IPS-18c (cell line): ENCODE data around the gene TSHR.
A peak's percentile ranks its signal among the peaks of the same experiment; 100 is the strongest.
"Not testable (repeated sequence)": the region's sequence is repeated elsewhere in the genome, so short reads cannot be mapped to it uniquely, and the experiment has no call there.

ENCODE experiments used
- H3K4me3 ChIP-seq: 2 replicates; pipeline ENCODE4 v1.7.0; 2013; ENCODE audit warnings: low read depth, mild to moderate bottlenecking, low read length, moderate library complexity; ENCODE audit not compliant: insufficient read depth
- H3K9me3 ChIP-seq: one replicate; pipeline ENCODE4 v1.6.1; 2013; ENCODE audit warnings: mild to moderate bottlenecking, low read length, moderate library complexity; ENCODE audit not compliant: control insufficient read depth, insufficient read depth

The TSHR gene

GRCh38 chr14:80955416-80955941 lies at the start of gene TSHR:
Gene TSHR, plus strand, starts transcription at chr14:80955621. Its CDS starts 60 bp downstream, at chr14:80955681.
- H3K4me3 ChIP-seq: peak within 1 kb of the TSS; percentile 50
- H3K9me3 ChIP-seq: no peaks in the 10 kb centered on the region

DNA sequence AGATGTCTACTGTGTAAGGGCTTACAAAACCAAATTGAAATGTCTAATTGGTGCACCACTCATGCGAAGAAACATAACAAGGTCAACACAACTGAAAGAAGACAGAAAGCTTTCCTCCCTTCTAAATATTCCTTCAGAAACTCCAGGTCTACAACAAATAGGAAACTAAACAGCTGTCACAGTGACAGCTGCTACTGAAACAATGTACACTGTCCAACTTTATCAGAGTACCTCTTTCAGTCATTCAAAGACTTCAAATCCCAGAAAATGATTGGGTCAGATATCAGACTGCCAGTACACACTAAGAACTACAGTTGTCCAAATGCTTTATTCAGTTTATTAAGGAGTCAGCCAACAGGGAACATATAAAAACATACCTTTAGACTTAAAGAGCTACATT lies 49.1 kb upstream of the TSHR start:
- no peaks in the 10 kb centered on the region for H3K9me3 ChIP-seq
- no peak overlapping the region for H3K4me3 ChIP-seq

- Histone ChIP-seq H3K4me3 (no peak overlapping the region), H3K9me3 (no peaks in the 10 kb centered on the region)
Measured at GRCh38 chr14:80906946-80907345, 48.5 kb upstream of the TSHR start.

DNA sequence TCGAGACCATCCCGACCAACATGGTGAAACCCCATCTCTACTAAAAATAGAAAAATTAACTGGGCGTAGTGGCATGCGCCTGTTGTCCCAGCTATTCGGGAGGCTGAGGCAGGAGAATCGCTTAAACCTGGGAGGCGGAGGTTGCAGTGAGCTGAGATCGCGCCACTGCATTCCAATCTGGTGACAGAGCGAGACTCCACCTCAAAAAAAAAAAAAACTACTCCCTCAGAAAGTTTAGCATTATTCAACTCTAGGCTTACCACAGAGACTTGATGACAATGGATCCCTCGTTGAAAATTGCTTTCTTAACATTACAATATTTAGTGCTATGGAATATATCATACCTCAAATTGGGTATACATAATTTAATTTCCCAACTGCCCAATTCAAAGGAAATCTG lies 43.4 kb upstream of the TSHR start:
- H3K4me3 ChIP-seq, H3K9me3 ChIP-seq: not testable (repeated sequence)

DNA sequence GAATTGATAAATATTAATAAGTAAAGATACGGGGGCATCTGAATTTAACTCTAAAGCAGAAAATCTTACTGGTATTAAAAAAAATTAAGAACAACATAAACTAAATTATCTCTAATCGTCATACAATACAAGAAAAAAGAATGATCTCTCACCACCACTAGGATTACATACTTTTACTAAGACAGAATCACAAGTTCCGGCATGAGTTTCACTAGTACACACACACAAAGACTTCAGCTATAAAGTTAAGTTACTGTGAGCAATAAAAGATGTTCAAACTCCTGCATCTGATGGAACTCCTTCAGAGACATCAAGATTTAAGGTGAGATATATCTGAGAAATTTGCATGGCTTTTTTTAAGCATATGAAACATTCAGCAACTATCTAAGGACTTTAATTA lies 35.8 kb upstream of the TSHR start:
- no peak overlapping the region for H3K4me3 ChIP-seq
- no peaks in the 10 kb centered on the region for H3K9me3 ChIP-seq

- Histone ChIP-seq H3K4me3 (no peak overlapping the region), H3K9me3 (peaks cover 2% of the 10 kb centered on the region)
Measured at GRCh38 chr14:80923368-80923767, 32.1 kb upstream of the TSHR start.

- Histone ChIP-seq H3K4me3 (no peak overlapping the region), H3K9me3 (peaks cover 2% of the 10 kb centered on the region)
Measured at GRCh38 chr14:80924365-80925103, 30.9 kb upstream of the TSHR start.

GRCh38 chr14:80926397-80927082 lies 28.9 kb upstream of the TSHR start:
- no peak overlapping the region for H3K4me3 ChIP-seq
- H3K9me3 ChIP-seq: peaks cover 4% of the 10 kb centered on the region

GRCh38 chr14:80927083-80927989 lies 28.1 kb upstream of the TSHR start:
- Histone ChIP-seq H3K4me3 (no peak overlapping the region), H3K9me3 (peaks cover 4% of the 10 kb centered on the region)

- Histone ChIP-seq H3K9me3 (peaks cover 4% of the 10 kb centered on the region), H3K4me3 (no peak overlapping the region)
Measured at GRCh38 chr14:80930095-80930494, 25.3 kb upstream of the TSHR start.

DNA sequence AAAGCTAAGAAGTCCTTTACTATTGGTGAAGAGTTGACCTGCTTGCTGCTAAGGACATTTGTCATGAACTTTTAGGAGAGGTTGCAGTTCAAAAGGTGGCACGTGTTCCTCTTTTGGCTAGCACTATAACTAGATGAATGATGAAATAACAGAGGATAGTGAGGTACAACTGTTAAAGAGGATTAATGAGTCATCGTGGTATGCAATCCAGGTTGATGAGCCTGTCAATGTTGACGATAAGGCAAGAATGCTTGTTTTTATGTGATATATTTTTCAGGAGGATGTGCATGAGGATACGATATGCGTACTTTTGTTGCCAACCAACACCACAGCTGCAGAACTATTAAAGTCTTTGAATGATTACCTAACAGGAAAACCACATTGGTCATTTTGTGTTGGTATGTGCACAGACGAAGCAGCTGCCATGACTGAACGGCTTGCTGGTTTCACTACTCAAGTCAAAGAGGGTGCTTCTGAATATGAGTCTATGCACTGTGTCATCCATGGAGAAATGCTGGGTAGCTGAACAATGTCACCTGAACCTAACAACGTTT lies 24.5 kb upstream of the TSHR start:
- Histone ChIP-seq H3K9me3 (peaks cover 2% of the 10 kb centered on the region), H3K4me3 (no peak overlapping the region)

- no peak overlapping the region for H3K4me3 ChIP-seq
- H3K9me3 ChIP-seq: peaks cover 2% of the 10 kb centered on the region
Measured at GRCh38 chr14:80933282-80933681, 22.1 kb upstream of the TSHR start.

DNA sequence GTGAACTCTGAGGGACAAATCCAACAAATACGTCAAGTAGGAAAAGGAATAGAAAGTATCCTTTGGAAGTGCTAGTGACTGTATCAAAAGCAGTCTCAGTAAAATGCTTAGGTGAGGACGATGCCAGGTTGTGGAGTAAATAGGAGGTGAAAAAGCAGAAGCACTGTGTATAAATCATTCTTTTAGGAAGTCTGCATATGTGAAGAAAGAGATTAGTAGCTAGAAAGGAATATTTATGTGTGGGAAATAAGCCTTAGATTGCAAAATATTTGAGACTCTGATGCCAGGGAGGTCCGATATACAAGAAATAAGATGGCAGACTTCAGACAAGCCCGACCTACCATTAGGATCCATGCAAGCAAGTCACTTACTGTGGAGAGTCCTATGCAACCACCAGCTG lies 21.7 kb upstream of the TSHR start:
- peaks cover 2% of the 10 kb centered on the region for H3K9me3 ChIP-seq
- no peak overlapping the region for H3K4me3 ChIP-seq

GRCh38 chr14:80940146-80940545 lies 15.3 kb upstream of the TSHR start:
- Histone ChIP-seq H3K4me3 (no peak overlapping the region), H3K9me3 (peaks cover 2% of the 10 kb centered on the region)

GRCh38 chr14:80941241-80942185 lies 13.9 kb upstream of the TSHR start, which contains the start of gene CEP128:
Gene CEP128, minus strand, starts transcription at chr14:80941738.
- H3K4me3 ChIP-seq: peak within 1 kb of the TSS; percentile 94

DNA sequence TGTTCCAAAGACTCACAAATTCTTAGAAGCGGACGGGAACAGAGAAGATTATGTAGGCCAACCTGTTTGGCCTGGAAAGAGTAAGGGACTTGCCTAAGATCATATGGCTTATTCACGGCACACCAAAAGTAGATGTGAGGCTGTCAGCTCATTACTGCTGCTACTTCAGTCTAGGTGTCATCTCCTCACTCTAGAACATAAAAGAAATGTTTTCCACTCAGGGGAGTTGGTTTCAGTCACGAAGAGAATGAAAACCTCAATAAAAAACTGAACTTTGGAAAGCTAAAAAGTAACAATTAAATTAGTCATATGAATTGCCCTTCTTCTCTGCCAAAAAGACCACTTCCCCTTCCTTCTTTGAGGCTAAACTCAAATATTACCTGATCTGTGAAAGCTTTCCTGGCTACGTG lies 13.2 kb upstream of the TSHR start:
- Histone ChIP-seq H3K9me3 (peaks cover 2% of the 10 kb centered on the region), H3K4me3 (peak overlapping the region; percentile 52; the same call in 1 of the 2 replicates)

More at GRCh38 chr14:80941241-80942185, 13.9 kb upstream of the TSHR start, which contains the start of gene CEP128:
- H3K9me3 ChIP-seq: peaks cover 2% of the 10 kb centered on the region
